A673 (cell line): ENCODE data around the gene TAF9B. TPM values are rescaled to one million over a fixed set of nuclear protein-coding genes. Genes with fewer than 3 reads are reported as not detected.

Experiments
- BruUV-seq: library from RNA; stranded (reverse); fragments of 400-500 nt; replicated peaks from 2 replicates; lab custom pipeline; 2021; lab: Mats Ljungman, UMichigan
- CTCF ChIA-PET: fragments of 300-600 bp; sonication (Branson Sonifier 250); formaldehyde crosslinking; loops from one replicate; lab custom pipeline; 2022; ENCODE audit warnings: antibody characterized with exemption; lab: Charles Lee
- POLR2A ChIA-PET: fragments of 300-600 bp; sonication (Branson Sonifier 250); formaldehyde crosslinking; loops from one replicate; lab custom pipeline; 2022; ENCODE audit warnings: antibody characterized with exemption; ENCODE audit not compliant: low non-redundant PET; lab: Charles Lee
- DNase-seq: peaks from one replicate; pipeline ENCODE4 v3.0.0-alpha.2; 2015; ENCODE audit warnings: low spot score
- H3K27ac ChIP-seq: fragments of 200-600 bp; sonication (generic); 2 replicates; pipeline ENCODE4 v1.5.1; 2016; ENCODE audit warnings: mixed run types, low read depth, mild to moderate bottlenecking, mixed read lengths, antibody characterized with exemption, low read length; ENCODE audit not compliant: poor library complexity, severe bottlenecking
- H3K27me3 ChIP-seq: fragments of 200-600 bp; sonication (generic); replicated peaks from 2 replicates; pipeline ENCODE4 v1.6.1; 2017; ENCODE audit warnings: mixed run types, low read depth, mild to moderate bottlenecking, mixed read lengths, antibody characterized with exemption, low read length; ENCODE audit not compliant: insufficient read depth, poor library complexity
- H3K36me3 ChIP-seq: fragments of 200-600 bp; sonication (generic); 2 replicates; pipeline ENCODE4 v1.6.1; 2016; ENCODE audit warnings: mixed run types, mild to moderate bottlenecking, mixed read lengths, antibody characterized with exemption, low read length; ENCODE audit not compliant: insufficient read depth, poor library complexity, severe bottlenecking
- H3K4me1 ChIP-seq: fragments of 200-600 bp; sonication (generic); 2 replicates; pipeline ENCODE4 v1.6.1; 2017; ENCODE audit warnings: mixed run types, mild to moderate bottlenecking, mixed read lengths, antibody characterized with exemption, low read length; ENCODE audit not compliant: insufficient read depth, poor library complexity, severe bottlenecking
- H3K4me3 ChIP-seq: fragments of 200-600 bp; sonication (generic); 2 replicates; pipeline ENCODE4 v1.5.1; 2016; ENCODE audit warnings: low read depth, mixed run types, mild to moderate bottlenecking, mixed read lengths, low read length; ENCODE audit not compliant: poor library complexity, severe bottlenecking
- H3K9me3 ChIP-seq: fragments of 200-600 bp; sonication (generic); 2 replicates; pipeline ENCODE4 v1.6.1; 2016; ENCODE audit warnings: mixed run types, low read depth, mild to moderate bottlenecking, mixed read lengths, antibody characterized with exemption, low read length; ENCODE audit not compliant: poor library complexity, severe bottlenecking
- CTCF ChIP-seq: fragments of 300-800, 200-600 bp; sonication (generic); conservative IDR thresholded peaks from 2 replicates; pipeline ENCODE4 v1.5.1; 2017; ENCODE audit warnings: low read depth, mild to moderate bottlenecking, antibody characterized with exemption, low read length, moderate library complexity, mixed read lengths
- EZH2 ChIP-seq: fragments of 200-600 bp; sonication (generic); IDR thresholded peaks from 2 replicates; pipeline ENCODE4 v1.6.1; 2017; ENCODE audit warnings: borderline replicate concordance, low read depth, mild to moderate bottlenecking, mixed read lengths, antibody characterized with exemption, low read length; ENCODE audit not compliant: poor library complexity, severe bottlenecking
- intact Hi-C: fragments of 100-400 bp; cut with micrococcal nuclease; formaldehyde crosslinking; loops from one replicate; pipeline ENCODE4 v1.10.0; 2022; ENCODE audit not compliant: unreplicated experiment
- total RNA-seq: library from RNA; stranded (reverse); gene quantifications from 2 replicates; pipeline ENCODE4 v1.2.3, GENCODE V29; 2021

The TAF9B gene
- total RNA-seq, 1 experiment from 2014 or later: 41.6 TPM

GRCh38 chrX:78125148-78125547, 14.3 kb downstream of the TAF9B start:
- DNase-seq: no peak
- no peak for TF ChIP-seq EZH2
- no peak for TF ChIP-seq CTCF
- Histone ChIP-seq H3K27ac (no peak overlapping the region), H3K36me3 (peaks cover 82% of the 10 kb centered on the region), H3K27me3 (no peaks in the 10 kb centered on the region), H3K9me3 (no peaks in the 10 kb centered on the region), H3K4me1 (no peaks in the 10 kb centered on the region), H3K4me3 (no peak overlapping the region)
- no TSS peak for BruUV-seq
- POLR2A ChIA-PET: no interaction called here
- CTCF ChIA-PET: no interaction called here
- intact Hi-C loops: loop anchor here (10.0 kb wide), 1 partner anchor 430 kb away; no protein-coding TSS in a partner anchor

DNA sequence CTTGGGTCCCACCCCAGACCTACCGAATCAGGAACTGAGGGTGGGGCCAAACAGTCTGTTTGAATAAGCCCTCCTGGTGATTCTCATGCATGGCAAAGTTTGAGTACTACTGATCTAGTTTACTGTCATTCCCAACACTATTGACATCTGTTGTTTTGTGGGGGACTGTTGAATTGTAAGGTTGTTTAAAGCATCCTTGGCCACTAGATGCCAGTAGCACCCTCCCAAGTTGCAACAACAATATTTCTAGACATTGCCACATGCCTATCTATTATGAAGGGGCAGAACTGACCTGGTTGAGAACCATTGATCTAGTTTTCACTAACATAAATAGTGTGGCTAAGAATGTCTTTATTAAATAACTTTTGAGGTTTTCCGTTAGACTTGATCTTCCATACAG, 15.1 kb downstream of the TAF9B start:
- Histone ChIP-seq H3K4me1 (no peaks in the 10 kb centered on the region), H3K36me3 (peaks cover 84% of the 10 kb centered on the region), H3K27ac (no peak overlapping the region), H3K27me3 (no peaks in the 10 kb centered on the region), H3K4me3 (no peak overlapping the region), H3K9me3 (no peaks in the 10 kb centered on the region)
- DNase-seq: peak; percentile 37
- BruUV-seq: no TSS peak
- ChIA-PET POLR2A (no interaction called here), CTCF (no interaction called here)
- intact Hi-C loops: loop anchor here (10.0 kb wide), 1 partner anchor 430 kb away; no protein-coding TSS in a partner anchor
- TF ChIP-seq CTCF (peak; percentile 48), EZH2 (no peak)

- Histone ChIP-seq H3K27me3 (no peaks in the 10 kb centered on the region), H3K4me3 (no peak overlapping the region), H3K9me3 (no peaks in the 10 kb centered on the region), H3K27ac (no peak overlapping the region), H3K36me3 (peaks cover 95% of the 10 kb centered on the region), H3K4me1 (no peaks in the 10 kb centered on the region)
- TF ChIP-seq CTCF: no peak
- intact Hi-C loops: loop anchor here (10.0 kb wide), 1 partner anchor 432 kb away; no protein-coding TSS in a partner anchor
- CTCF ChIA-PET: no interaction called here
- BruUV-seq: no TSS peak
- no peak for DNase-seq
- POLR2A ChIA-PET: no interaction called here
Observed at GRCh38 chrX:78123190-78123589, 16.3 kb downstream of the TAF9B start.
